ENCODE data around the gene ARAP2.

The ARAP2 gene

DNA sequence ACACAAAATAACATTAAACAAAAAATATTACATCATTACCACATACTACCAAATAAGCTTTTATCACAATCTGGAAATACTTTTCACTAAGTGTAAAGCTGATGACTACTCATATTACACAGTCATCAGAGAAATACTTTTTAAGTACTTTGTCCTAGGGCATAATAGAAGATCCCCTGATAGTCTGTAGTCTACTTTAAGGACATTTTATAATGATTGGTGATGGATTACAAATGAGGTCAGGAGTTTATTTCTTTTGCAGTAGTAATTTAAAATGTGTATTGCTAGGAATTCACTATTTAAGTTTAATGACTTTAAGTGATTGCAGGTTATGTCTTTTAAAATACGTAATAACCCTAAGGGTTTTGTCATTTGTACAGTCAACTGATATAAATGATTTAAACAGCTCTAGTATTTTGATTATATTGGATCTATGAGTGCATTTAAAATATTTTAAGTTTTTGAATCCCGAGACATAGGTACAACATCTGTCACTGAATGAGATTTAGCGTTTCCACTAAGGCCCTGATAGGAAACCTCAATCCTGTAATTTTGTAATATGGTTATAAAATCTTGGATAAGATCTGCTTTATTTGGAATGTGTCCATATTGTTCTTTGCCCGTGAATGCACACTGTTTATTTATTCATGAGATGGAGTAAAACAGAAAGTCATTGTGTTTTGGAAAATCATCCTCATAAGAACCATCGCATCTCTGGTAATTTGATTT is 189.5 kb downstream of the ARAP2 start (continued):
- no peak for TF ChIP-seq ZNF704 (tag by site-specific recombination; IDR thresholded peaks at IDR 0.05)
- no peak for TF ChIP-seq ZNF302 (tag by site-specific recombination; IDR thresholded peaks at IDR 0.05; ENCODE audit: low read depth)
- no peak for TF ChIP-seq ZNF544 (tag by site-specific recombination; IDR thresholded peaks at IDR 0.05)
- no peak for TF ChIP-seq ZNF239 (tag by site-specific recombination; IDR thresholded peaks at IDR 0.05)
- no peak for TF ChIP-seq PRDM1 (tag by site-specific recombination; IDR thresholded peaks at IDR 0.05)
- no peak for TF ChIP-seq BCL11B (tag by site-specific recombination; IDR thresholded peaks at IDR 0.05; ENCODE audit: low read depth)
- TF ChIP-seq, protein P1, sequence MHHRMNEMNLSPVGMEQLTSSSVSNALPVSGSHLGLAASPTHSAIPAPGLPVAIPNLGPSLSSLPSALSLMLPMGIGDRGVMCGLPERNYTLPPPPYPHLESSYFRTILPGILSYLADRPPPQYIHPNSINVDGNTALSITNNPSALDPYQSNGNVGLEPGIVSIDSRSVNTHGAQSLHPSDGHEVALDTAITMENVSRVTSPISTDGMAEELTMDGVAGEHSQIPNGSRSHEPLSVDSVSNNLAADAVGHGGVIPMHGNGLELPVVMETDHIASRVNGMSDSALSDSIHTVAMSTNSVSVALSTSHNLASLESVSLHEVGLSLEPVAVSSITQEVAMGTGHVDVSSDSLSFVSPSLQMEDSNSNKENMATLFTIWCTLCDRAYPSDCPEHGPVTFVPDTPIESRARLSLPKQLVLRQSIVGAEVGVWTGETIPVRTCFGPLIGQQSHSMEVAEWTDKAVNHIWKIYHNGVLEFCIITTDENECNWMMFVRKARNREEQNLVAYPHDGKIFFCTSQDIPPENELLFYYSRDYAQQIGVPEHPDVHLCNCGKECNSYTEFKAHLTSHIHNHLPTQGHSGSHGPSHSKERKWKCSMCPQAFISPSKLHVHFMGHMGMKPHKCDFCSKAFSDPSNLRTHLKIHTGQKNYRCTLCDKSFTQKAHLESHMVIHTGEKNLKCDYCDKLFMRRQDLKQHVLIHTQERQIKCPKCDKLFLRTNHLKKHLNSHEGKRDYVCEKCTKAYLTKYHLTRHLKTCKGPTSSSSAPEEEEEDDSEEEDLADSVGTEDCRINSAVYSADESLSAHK (tag by site-specific recombination; IDR thresholded peaks at IDR 0.05), result no peak; the same call in 1 of the 2 replicates
- no peak for TF ChIP-seq ZNF645 (tag by site-specific recombination; IDR thresholded peaks at IDR 0.05)
- no peak for TF ChIP-seq ZNF24 (tag by site-specific recombination; IDR thresholded peaks at IDR 0.05)
- TF ChIP-seq SP3 (tag by site-specific recombination; IDR thresholded peaks at IDR 0.05), result no peak
- peak; percentile 72 for TF ChIP-seq ZNF10 (tag by site-specific recombination; IDR thresholded peaks at IDR 0.05)

GRCh38 chr4:36053930-36054329 is 190.4 kb downstream of the ARAP2 start:
- TF ChIP-seq WT1 (tag by site-specific recombination; IDR thresholded peaks at IDR 0.05) (0 out of 2 replicates have a peak, but pooled peaks have one; percentile 18), ZEB2 (tag by site-specific recombination; IDR thresholded peaks at IDR 0.05) (no peak)
- TF ChIP-seq, protein P2, sequence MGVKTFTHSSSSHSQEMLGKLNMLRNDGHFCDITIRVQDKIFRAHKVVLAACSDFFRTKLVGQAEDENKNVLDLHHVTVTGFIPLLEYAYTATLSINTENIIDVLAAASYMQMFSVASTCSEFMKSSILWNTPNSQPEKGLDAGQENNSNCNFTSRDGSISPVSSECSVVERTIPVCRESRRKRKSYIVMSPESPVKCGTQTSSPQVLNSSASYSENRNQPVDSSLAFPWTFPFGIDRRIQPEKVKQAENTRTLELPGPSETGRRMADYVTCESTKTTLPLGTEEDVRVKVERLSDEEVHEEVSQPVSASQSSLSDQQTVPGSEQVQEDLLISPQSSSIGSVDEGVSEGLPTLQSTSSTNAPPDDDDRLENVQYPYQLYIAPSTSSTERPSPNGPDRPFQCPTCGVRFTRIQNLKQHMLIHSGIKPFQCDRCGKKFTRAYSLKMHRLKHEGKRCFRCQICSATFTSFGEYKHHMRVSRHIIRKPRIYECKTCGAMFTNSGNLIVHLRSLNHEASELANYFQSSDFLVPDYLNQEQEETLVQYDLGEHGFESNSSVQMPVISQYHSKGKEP (tag by site-specific recombination; IDR thresholded peaks at IDR 0.05), result peak; percentile 70; the same call in 1 of the 2 replicates
- POLR2A ChIA-PET, result no interaction called here
- H3K4me1 ChIP-seq (ENCODE audit: control insufficient read depth, insufficient read depth, low read length), result peaks cover 3% of the 10 kb centered on the region; the same call in 1 of the 2 replicates

GRCh38 chr4:36051634-36052033 is 192.7 kb downstream of the ARAP2 start:
- ChIA-PET CTCF (no interaction called here), POLR2A (no interaction called here)
- no peak overlapping the region for H3K27ac ChIP-seq (ENCODE audit: extremely low read depth, low read depth, low read length)
- H3K9me3 ChIP-seq (ENCODE audit: control insufficient read depth, insufficient read depth, low read depth, low read length), result no peaks in the 10 kb centered on the region
- peaks cover 3% of the 10 kb centered on the region; the same call in 1 of the 2 replicates for H3K4me1 ChIP-seq (ENCODE audit: control insufficient read depth, insufficient read depth, low read length)
- H3K4me3 ChIP-seq (ENCODE audit: low read depth, low read length), result no peak overlapping the region
- H3K36me3 ChIP-seq (ENCODE audit: control insufficient read depth in 2 of 2, insufficient read depth in 1 of 2, low read length in 2 of 2), result no peaks in the 10 kb centered on the region
- TF ChIP-seq ZNF184 (tag by site-specific recombination; IDR thresholded peaks at IDR 0.05) (no peak), ZNF146 (tag by site-specific recombination; IDR thresholded peaks at IDR 0.05) (no peak), REST (tag by site-specific recombination; IDR thresholded peaks at IDR 0.05) (no peak), ZSCAN5A (tag by site-specific recombination; IDR thresholded peaks at IDR 0.05) (no peak), MZF1 (tag by site-specific recombination; IDR thresholded peaks at IDR 0.05; ENCODE audit: borderline replicate concordance) (no peak), ZFP41 (tag by site-specific recombination; IDR thresholded peaks at IDR 0.05; ENCODE audit: borderline replicate concordance) (no peak), KLF8 (tag by site-specific recombination; IDR thresholded peaks at IDR 0.05) (no peak), ZEB2 (tag by site-specific recombination; IDR thresholded peaks at IDR 0.05) (no peak), ZNF560 (tag by site-specific recombination; IDR thresholded peaks at IDR 0.05; ENCODE audit: borderline replicate concordance) (no peak)

More at GRCh38 chr4:36053930-36054329, 190.4 kb downstream of the ARAP2 start:
- Histone ChIP-seq H3K36me3 (ENCODE audit: control insufficient read depth in 2 of 2, insufficient read depth in 1 of 2, low read length in 2 of 2) (no peaks in the 10 kb centered on the region), H3K9me3 (ENCODE audit: control insufficient read depth, insufficient read depth, low read depth, low read length) (no peaks in the 10 kb centered on the region), H3K4me3 (ENCODE audit: low read depth, low read length) (no peak overlapping the region), H3K27ac (ENCODE audit: extremely low read depth, low read depth, low read length) (no peak overlapping the region)
- CTCF ChIA-PET, result no interaction called here

Measured in HEK293 (cell line).